Kasumi-1 (cell line): Measurements from ENCODE around the gene ZNF574.
A peak's percentile ranks its signal among the peaks of the same experiment; 100 is the strongest.

Source experiments
- DNase-seq, 2 experiments: peaks; one replicate each; lab custom pipeline; 2025; lab: John Stamatoyannopoulos, UW

The ZNF574 gene

DNA sequence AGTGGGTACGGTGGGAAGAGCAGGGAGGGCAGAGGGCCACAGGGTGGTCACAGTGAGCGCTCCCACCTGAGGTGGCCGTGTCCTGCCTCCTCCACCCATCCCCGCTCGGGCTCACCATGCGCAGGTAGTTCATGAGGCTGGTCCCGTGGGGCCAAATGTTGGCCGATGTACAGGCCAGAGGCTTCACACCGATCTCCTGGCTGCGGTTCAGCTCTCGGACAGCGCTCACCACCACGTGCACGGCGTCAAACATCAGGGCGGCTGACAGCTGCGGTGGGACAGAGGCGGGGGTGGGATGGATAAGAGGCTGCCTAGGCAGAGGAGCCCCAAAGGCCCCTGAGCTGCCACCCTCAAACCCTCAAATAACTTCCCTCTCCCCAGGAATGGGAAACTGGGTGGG lies 21.8 kb upstream of the ZNF574 start:
- no peak for DNase-seq

DNA sequence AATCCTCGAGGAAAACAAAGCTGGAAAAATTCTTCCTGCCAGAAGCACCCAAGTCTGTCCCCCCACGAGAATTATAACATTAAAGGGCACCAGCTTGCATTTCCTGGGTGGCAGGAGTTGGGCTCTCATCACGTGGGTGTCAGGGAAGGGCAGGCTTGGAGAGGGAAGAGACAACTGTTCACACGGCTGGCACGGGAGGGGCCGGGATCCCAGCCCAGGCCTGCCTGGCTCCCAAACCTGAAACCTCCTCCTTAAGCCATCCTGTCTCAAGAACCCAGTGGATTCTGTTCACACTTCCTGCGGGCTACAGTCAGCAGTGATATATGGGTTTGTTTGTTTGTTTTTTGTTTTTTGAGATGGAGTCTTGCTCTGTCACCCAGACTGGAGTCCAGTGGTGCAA lies 18.1 kb upstream of the ZNF574 start:
- no peak for DNase-seq

DNA sequence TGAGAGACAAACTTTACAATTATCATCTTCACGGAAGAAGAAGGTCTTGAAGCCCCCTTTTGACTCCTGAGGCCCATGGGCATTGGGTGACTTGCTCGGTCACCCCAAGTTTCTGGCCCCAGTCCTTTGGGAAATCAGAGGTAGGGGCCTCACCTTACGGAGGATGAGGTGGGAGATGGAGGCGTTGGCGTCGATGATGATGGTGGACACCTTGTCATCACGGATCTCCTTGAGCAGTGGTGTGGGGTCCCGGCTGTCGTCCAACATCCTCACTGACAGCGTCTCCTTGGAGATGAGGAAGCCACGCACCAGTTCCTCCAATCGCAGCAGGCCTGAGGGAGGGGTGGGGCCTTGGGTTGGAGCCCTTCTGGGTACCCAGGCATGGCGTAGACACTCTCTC lies 16.8 kb upstream of the ZNF574 start:
- DNase-seq: no peak

DNA sequence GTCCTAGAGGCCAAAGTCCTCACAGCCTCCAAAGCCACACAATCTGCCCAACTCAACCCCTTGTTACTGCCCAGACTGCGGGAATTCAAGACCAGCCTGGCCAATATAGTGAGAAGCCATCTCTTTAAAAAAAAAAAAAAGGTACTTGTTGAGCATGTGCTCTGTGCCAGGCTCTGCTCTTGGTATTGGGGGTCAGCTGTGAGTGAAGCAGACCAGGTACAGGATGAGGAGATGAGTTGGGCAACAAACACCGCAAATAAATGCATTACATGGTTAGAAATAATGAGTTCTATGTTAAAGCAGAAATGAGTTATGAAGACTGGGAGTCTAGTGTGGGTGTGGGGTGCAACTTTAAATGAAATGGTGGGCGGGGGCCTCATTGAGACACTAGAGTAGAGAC lies 15.8 kb upstream of the ZNF574 start:
- DNase-seq: no peak

DNA sequence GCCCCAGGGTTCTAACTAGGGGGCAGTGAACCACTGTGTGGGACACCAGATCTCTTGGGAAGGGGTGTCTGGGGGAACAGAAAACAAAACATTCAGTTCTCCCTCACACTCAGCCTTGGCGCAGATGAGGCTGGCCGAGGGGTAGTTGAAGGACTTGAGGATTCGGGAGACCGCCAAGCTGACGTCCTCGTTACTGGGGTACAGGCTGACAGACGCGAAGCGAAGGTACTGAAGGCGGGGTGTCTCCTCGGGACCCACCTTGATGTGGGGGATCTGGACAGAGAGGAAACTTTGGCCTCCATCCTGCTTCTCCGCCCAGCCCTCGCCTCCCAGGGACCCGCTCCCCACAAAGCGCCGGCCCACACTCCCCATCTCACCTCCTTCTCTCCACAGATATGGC lies 13.6 kb upstream of the ZNF574 start:
- no peak for DNase-seq

DNA sequence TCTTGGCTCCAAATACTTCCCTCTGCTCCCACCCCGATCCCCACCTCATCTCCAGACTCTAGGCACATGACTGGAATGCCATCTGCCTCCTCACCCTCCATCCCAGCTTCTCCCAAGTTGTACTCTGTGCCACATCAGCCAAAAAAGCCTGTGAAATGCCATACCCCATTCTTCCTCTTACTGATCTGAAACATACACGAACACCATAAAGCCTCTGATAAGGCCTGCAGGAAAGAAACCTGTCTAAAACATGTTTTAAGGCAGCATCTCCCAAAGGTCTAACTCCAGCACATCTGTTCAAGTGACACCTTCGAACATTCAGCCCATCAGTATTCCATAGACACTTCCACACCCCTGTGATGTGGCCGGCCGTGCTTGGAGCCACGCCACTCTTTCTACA lies 11.5 kb upstream of the ZNF574 start:
- no peak for DNase-seq

DNA sequence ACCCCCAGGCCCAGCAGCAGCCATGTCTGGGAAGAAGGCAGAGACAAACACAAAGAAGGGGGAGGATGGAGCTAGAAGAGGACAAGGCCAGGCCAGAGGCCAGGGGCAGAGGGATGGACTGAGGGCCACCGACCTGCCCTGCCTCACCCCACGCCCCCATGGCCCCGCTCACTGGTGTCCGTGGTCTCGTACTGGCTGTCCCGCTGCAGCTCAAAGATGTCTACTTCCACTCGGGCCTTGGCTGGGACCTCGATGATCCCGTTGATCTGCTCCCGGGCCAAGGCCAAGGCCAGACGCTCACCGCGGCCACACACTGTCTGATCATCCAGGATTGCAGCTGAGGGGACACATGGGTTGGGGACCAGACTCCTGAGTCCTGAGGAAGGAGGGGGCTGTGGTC lies 10.9 kb upstream of the ZNF574 start:
- DNase-seq: no peak

DNA sequence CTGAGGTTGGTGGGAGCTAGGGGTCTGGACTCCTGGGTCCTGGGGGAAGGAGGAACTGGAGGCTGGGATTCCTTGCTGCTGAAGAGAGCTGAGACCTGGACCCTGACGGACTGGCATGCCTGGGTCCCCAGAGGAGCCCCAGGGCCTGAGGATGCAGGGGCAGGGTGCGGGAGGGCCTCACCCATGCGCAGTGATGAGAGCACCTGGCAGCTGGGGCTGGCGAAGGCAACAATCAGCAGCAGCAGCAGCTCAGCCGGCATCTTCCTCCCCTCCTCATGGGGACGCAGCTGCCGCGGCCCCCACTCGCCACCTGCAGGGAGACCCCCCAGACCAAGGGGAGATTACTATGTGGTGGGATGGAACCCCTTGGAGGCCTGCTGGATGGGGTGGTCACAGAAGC lies 10.5 kb upstream of the ZNF574 start:
- no peak for DNase-seq

DNA sequence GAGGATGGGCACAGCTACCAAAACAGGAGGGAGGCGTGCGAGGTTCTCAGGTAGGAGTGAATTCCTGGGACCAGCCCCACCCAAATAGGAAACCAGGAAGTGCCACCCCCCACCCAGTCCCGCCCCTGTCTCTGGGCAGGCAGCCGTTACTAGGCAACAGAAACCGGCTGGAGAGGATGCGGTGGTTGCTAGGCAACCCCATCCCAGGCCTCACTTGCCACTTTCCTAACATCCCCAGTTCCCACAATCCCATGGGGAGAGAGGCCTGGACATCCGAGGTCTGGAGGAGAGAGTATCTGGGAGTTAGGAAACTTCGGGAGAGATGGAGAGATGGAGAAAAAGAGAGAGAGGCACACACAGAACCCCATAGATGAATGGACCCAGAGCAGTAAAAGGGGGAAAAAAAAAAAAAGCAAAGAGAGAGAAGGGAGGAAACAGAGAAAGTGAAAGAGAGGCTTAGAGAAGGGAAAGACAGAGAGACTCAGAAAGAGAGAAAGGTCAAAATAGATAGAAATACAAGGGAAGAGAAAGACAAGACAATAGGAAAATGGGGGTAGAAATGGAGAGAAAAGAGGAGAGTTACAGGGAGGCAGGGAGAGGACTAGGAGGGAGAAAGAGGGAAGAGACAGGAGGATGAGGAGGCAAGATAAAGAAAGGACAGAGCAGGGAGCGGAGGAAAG lies 9.8 kb upstream of the ZNF574 start:
- DNase-seq: no peak

DNA sequence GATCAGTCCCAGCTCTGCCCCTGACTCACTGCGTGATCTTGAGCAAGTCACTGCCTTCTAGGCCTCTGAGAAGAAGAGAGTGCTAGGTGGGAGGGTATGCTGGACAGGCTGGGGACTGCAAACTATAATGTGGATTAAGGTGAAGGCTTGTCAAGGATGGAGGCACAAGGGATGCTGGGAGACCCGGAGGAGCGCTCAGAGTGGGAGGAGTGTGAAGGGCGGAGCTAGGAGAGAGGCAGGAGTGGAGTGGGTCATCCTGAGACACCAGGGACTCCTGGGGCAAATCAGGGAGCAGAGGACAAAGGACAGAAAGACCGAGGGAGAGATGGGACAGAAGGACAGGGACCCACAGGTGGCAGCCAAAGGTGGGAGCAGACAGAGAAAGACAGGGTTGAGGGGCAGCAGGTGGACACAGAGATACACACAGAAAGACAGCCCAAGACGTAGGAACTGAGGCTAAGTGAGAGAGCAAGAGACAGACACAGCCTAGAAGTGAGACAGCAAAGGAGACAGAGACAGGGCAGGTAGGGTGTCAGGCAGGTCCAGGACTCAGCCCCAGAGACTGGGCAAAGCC lies 8.6 kb upstream of the ZNF574 start:
- DNase-seq: no peak

DNA sequence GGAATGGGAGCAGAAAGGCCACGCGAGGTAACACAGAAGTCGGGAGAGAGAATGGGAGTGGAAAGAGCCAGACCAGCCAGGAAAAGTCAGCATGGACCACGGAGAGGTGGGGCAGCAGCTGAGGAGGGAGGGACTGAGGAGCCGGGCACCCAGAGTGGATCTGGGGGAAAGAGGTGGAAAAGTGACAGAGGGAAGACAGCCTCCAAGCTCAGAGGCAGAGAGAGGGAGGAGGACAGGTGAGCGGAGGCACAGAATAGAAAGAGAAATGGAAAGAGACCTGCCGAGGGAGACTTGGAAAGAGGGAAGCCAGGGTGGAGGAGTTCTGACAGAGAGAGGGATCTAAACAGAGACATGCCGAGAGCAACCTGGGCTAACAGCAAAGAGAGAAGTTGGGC lies 7.6 kb upstream of the ZNF574 start:
- DNase-seq: no peak

DNA sequence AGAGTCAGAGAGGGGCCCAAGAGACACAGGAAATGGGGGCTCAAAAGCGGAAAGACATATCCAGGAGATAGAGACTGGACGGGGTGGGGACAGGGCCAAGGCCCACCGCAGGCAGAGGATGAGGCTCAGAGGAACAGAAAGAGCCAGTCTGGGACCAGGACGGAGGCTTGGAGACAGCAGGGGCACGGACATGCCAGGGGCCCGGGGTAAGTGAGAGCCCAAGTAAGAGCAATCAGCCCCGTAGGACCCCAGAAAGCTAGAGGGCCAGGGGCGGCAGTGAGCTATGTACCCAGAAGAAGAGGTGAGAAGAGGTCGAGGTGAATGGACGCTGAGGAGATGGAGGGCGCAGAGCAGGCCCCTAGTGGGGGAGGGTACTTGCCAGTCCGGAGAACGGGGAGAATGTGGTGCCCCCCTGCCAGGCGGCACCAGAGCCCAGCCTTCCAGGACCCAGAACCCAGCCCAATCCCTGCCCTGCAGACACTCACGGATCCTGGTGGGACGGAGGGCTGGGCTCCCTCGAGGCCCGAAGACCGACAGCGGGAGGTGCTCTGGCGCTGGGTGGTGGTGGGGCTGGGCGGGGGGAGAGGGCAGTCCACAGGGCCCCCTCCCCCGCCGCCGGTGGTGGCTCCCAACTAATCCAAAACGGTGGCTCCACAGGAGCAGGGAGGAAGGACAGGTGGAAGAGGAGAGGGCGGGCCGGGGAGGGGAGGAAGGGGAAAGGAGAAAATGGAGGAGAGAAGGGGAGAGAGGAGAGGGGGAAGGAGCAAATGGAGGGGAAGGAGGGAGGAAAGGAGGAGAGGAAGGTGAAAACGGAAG lies 7.0 kb upstream of the ZNF574 start:
- peak; percentile 60 to 64 for DNase-seq

DNA sequence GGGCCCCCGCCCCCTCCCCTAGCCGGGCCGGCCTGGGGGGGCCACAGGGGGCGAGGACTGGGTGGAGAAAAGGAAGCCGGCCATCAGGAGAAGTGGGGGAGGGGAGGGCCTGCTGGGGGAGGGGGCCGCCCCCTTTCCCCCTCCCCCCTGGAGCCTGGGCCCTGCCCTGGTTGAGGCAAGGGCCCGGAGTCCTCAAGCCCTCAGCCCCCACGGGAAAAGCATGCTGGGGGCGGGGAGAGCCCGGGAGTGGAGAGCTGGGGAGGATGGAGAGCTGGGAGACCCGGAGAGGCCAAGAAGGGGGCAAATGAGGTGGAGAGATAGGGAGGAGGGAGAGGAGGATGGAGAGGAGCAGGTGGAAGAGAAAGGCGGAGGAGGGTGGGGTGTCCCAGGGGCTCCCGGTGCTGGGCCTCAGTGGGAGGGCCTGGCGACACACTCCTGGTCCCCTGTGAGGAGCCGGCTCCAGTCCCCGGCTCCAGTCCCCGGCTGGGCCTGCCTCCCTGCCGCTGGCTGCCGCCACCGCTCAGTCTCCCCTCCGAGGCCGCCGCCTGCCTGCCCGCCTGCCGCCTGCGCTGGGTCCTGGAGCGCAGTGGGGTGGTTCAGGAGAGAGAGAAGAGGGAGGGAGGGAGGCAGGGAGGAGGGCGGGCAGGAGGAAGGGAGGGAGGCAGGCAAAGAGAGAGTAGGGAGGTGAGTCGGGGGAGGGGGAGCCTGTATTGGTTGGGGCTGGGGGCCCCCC lies 6.2 kb upstream of the ZNF574 start, which contains the start of gene GRIK5:
TSS of gene GRIK5 (minus strand) at position 588 of the 733 bp plus-strand sequence. CDS start 4,436 bp downstream, outside the sequence.
- peak; percentile 11 to 27 for DNase-seq

DNA sequence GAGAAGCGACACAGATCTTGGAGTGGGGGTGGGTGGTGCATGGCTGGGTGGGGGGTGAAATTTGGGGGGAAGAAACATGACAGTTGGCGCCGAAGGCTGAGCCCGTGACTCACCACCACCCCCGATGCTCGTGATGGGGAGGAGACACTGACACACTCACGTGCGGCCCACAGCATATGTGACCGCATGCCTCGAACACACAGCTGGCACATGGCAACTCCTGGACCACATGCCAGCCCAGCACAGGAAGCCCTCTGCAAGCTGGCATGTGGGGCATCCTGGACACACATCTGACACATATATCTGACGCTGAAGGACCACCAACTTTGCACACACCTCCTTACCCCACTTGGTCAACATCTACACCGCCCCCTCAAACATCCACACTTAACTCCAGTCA lies 4.7 kb upstream of the ZNF574 start:
- DNase-seq: no peak

DNA sequence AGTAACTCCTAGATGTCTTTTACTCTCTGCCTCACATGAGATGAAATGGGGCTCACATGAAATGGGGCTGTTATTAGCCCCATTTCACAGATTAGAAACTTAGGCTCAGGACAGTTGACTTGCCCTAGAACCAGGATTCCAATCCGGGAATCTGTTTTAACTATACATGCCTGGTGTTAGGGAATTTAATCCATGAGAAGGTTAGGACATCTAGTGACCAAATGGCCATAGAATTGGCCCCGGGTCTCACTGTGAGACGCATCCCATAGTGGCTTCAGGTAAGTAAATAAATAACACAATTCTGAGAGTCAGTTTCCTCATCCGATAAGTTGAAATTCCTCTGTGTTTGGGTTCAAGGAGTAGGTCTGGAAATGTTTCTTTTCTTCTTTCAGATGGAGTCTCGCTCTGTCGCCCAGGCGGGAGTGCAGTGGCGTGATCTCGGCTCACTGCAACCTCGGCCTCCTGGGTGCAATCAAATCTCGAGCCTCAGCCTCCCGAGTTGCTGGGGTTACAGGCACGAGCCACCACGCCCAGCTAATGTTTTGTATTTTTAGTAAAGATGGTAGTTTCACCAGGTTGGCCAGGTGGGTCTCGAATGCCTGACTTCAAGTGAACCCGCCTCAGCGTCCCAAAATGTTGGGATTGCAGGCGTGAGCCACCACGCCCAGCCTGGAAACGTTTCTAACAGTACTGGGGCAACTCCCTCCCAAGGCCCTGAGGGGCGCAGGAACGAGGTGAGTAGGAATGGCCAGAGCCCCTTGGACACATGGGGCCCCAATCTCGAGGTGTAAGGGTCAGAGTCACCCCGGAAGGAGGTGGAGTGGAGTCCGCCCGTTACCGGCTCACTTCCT lies 1.2 kb upstream of the ZNF574 start:
- DNase-seq: no peak

DNA sequence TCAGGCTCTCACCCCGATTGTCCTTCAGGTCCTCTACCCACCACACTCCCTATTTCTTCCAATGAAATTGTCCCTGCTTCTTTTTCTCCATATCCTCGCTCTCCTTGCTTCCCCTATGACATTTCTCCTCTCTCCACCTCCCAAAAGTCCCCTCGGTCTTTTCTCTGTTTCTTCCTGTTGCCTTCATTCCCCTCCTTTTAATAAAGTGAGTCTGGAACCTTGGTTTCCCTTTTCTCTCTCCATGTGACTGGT lies 676 bp upstream of the ZNF574 start:
- peak; percentile 34 to 40 for DNase-seq

DNA sequence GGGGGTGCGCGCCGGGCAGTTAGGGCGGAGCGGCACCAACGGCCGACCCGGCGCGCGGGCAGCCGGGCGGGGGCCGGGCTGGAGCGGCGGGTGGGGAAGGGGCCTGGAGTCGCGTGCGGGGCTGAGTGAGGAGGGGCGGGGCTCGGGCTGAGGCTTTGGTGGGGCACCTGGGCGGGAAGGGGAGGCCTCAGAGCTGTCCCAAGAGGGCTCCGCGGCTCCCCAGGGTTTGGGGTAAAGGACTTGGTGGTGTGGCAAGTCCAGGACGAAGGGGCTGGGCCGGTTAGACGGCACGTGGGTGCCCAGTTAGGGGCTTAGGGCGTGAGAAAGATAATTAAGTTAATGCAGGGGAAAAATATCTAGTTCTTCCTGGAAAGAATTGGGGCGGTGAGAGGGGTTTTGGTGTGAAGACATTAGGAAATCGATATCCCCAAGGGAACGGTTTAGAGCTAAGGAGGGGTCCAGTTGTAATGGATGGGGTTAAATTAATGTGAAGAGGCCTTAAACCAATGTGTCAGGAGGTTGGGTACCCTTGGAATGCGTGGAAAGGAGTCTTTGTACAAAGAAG lies 496 bp downstream of the ZNF574 start:
- DNase-seq: no peak

DNA sequence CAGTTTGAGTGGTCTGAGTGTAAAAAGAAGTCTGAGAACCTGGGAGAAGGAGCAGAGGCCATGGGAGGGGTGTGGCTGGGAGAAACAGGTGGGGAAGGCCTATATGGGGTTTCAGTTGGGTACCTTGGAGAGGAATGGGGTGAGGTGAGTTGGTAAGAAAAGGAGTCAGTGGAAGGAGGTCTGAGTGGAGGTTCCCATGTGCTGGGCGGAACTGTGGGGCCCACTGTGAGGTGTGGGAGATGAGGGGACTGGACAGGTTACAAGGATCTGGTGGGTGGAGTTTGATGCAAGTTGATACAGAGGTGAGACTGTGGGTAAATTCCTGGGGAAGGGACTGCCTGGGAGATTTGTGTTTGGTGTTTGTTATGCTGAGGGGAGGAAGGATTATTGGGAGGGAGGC lies 2.1 kb downstream of the ZNF574 start:
- DNase-seq: no peak

DNA sequence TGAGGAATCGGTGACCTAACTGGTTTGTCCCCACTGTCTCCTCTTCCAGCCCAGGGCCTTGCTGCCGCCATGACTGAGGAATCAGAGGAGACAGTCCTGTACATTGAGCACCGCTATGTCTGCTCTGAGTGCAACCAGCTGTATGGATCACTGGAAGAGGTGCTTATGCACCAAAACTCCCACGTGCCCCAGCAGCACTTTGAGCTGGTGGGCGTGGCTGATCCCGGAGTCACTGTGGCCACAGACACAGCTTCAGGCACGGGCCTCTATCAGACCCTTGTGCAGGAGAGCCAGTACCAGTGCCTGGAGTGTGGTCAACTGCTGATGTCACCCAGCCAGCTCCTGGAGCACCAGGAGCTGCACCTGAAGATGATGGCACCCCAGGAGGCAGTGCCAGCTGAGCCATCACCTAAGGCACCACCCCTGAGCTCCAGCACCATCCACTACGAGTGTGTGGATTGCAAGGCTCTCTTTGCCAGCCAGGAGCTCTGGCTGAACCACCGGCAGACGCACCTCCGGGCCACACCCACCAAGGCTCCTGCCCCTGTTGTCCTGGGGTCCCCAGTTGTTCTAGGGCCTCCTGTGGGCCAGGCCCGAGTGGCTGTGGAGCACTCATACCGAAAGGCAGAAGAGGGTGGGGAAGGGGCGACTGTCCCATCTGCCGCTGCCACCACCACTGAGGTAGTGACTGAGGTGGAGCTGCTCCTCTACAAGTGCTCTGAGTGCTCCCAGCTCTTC lies 2.7 kb downstream of the ZNF574 start:
- no peak for DNase-seq

DNA sequence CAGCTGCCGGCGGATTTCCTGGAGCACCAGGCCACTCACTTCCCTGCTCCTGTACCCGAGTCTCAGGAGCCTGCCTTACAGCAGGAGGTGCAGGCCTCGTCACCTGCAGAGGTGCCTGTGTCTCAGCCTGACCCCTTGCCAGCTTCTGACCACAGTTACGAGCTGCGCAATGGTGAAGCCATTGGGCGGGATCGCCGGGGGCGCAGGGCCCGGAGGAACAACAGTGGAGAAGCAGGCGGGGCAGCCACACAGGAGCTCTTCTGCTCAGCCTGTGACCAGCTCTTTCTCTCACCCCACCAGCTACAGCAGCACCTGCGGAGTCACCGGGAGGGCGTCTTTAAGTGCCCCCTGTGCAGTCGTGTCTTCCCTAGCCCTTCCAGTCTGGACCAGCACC lies 3.3 kb downstream of the ZNF574 start:
- no peak for DNase-seq
